KBM-7 (cell line): Measurements from ENCODE around the gene ZNF423.
A peak's percentile ranks its signal among the peaks of the same experiment; 100 is the strongest.

ENCODE experiments used
- DNase-seq: peaks from one replicate; pipeline ENCODE4 v3.0.0-alpha.2; 2015
- in situ Hi-C: fragments of 300-500 bp; cut with MboI; formaldehyde crosslinking; loops from 2 replicates; pipeline ENCODE4 v1.14.3; 2020; ENCODE audit warnings: low sequenced_read_pairs, low pct_unique_long_range_greater_than_20kb, mixed read lengths

Gene ZNF423

GRCh38 chr16:49605536-49606254 is 250.2 kb downstream of the ZNF423 start:
- no peak for DNase-seq
- in situ Hi-C loops: no loop called here

GRCh38 chr16:49604602-49605001 is 251.3 kb downstream of the ZNF423 start:
- DNase-seq: no peak
- in situ Hi-C loops: no loop called here

- in situ Hi-C loops: no loop called here
- DNase-seq: no peak
Measured at GRCh38 chr16:49603956-49604355, 252.0 kb downstream of the ZNF423 start.

GRCh38 chr16:49602976-49603310 is 253.0 kb downstream of the ZNF423 start:
- no peak for DNase-seq
- in situ Hi-C loops: no loop called here

- no peak for DNase-seq
- in situ Hi-C loops: no loop called here
Measured at GRCh38 chr16:49602201-49602975, 253.5 kb downstream of the ZNF423 start.

GRCh38 chr16:49601576-49601975 is 254.3 kb downstream of the ZNF423 start:
- DNase-seq: no peak
- in situ Hi-C loops: no loop called here

- in situ Hi-C loops: no loop called here
- no peak for DNase-seq
Measured at GRCh38 chr16:49600976-49601375, 254.9 kb downstream of the ZNF423 start.

GRCh38 chr16:49600536-49600935 is 255.4 kb downstream of the ZNF423 start:
- in situ Hi-C loops: no loop called here
- no peak for DNase-seq

- in situ Hi-C loops: no loop called here
Measured at GRCh38 chr16:49599704-49600103, 256.2 kb downstream of the ZNF423 start.

GRCh38 chr16:49599281-49599680 is 256.6 kb downstream of the ZNF423 start:
- no peak for DNase-seq
- in situ Hi-C loops: no loop called here

More at GRCh38 chr16:49599704-49600103, 256.2 kb downstream of the ZNF423 start:
- DNase-seq: no peak

- in situ Hi-C loops: no loop called here
- no peak for DNase-seq
Measured at GRCh38 chr16:49598383-49599170, 257.3 kb downstream of the ZNF423 start.

- DNase-seq: no peak
- in situ Hi-C loops: no loop called here
Measured at GRCh38 chr16:49597796-49598195, 258.1 kb downstream of the ZNF423 start.

GRCh38 chr16:49596648-49597291 is 259.1 kb downstream of the ZNF423 start:
- in situ Hi-C loops: no loop called here
- no peak for DNase-seq

GRCh38 chr16:49596068-49596467 is 259.8 kb downstream of the ZNF423 start:
- DNase-seq: peak; percentile 12
- in situ Hi-C loops: no loop called here

- in situ Hi-C loops: no loop called here
- DNase-seq: no peak
Measured at GRCh38 chr16:49594685-49595498, 261.0 kb downstream of the ZNF423 start.

GRCh38 chr16:49594153-49594552 is 261.8 kb downstream of the ZNF423 start:
- no peak for DNase-seq
- in situ Hi-C loops: no loop called here

GRCh38 chr16:49593424-49594040 is 262.4 kb downstream of the ZNF423 start:
- DNase-seq: peak; percentile 1
- in situ Hi-C loops: no loop called here
